Endothelial cell of umbilical vein (primary cell): ENCODE data around the gene LMTK3. TPM values are rescaled to one million over a fixed set of nuclear protein-coding genes. Genes with fewer than 3 reads are reported as not detected.

Source experiments
- BruUV-seq: library from RNA; stranded (reverse); fragments of 400-500 nt; replicated peaks from 2 replicates; lab custom pipeline; 2021; lab: Mats Ljungman, UMichigan
- CTCF ChIA-PET: fragments of 300-600, 350-600 bp; sonication (Branson Sonifier 250); formaldehyde crosslinking; loops from one replicate; lab custom pipeline; 2021; ENCODE audit warnings: antibody characterized with exemption, inconsistent platforms; lab: Charles Lee
- POLR2A ChIA-PET: fragments of 300-600, 350-600 bp; sonication (Branson Sonifier 250); formaldehyde crosslinking; loops from one replicate; lab custom pipeline; 2021; ENCODE audit warnings: antibody characterized with exemption, inconsistent platforms; lab: Charles Lee
- DNase-seq: peaks from one replicate; pipeline ENCODE4 v3.0.0-alpha.2; 2011; ENCODE audit warnings: low read depth, low spot score
- FAIRE-seq: peaks from 2 replicates; lab custom pipeline; 2011; peaks lifted over from hg19 to GRCh38; lab: Jason Lieb, UNC
- H2AFZ ChIP-seq: 2 replicates; pipeline ENCODE4 v1.6.0; 2012; ENCODE audit warnings: low read depth, low read length, control low read depth, inconsistent platforms
- H3K27ac ChIP-seq: 2 replicates; pipeline ENCODE4 v1.5.1; 2011; ENCODE audit warnings: low read depth, mild to moderate bottlenecking, control low read depth, low read length, moderate library complexity; ENCODE audit not compliant: insufficient read depth
- H3K27me3 ChIP-seq, 2 experiments: 2 replicates each; pipeline versions ENCODE4 v1.6.0 to v1.6.1; 2011; ENCODE audit warnings: low read length in 2 of 2, mixed read lengths in 1 of 2; ENCODE audit not compliant: control insufficient read depth in 2 of 2, insufficient read depth in 2 of 2
- H3K36me3 ChIP-seq, 2 experiments: 2 replicates in 1 of 2; 3 replicates in 1 of 2; pipeline ENCODE4 v1.5.1; 2011; ENCODE audit warnings: low read length in 2 of 2, mild to moderate bottlenecking in 1 of 2, moderate library complexity in 1 of 2; ENCODE audit not compliant: control insufficient read depth in 2 of 2, insufficient read depth in 2 of 2; ENCODE audit errors: extremely low read depth in 1 of 2
- H3K4me1 ChIP-seq: 3 replicates; pipeline ENCODE4 v1.5.1; 2011; ENCODE audit warnings: mild to moderate bottlenecking, low read length; ENCODE audit not compliant: control insufficient read depth, insufficient read depth; ENCODE audit errors: extremely low read depth
- H3K4me2 ChIP-seq: 2 replicates; pipeline ENCODE4 v1.6.1; 2011; ENCODE audit warnings: low read length, control low read depth, mixed read lengths; ENCODE audit not compliant: insufficient read depth
- H3K4me3 ChIP-seq, 3 experiments: fragments of 200-600 bp in 1 of 3; sonication (generic), shearing (Covaris generic) in 1 of 3; replicated peaks in 1 of 3; 2 replicates each; pipeline ENCODE4 v1.5.1; 2011 to 2016; ENCODE audit warnings: control low read depth in 3 of 3, low read length in 3 of 3, mild to moderate bottlenecking in 2 of 3, inconsistent platforms in 1 of 3, low read depth in 1 of 3, moderate library complexity in 1 of 3; ENCODE audit not compliant: insufficient read depth in 1 of 3
- H3K79me2 ChIP-seq: 2 replicates; pipeline ENCODE4 v1.6.0; 2012; ENCODE audit warnings: low read length, inconsistent platforms; ENCODE audit not compliant: control insufficient read depth, insufficient read depth
- H3K9ac ChIP-seq: replicated peaks from 2 replicates; pipeline ENCODE3; 2011; ENCODE audit warnings: low read length, control low read depth; ENCODE audit not compliant: insufficient read depth; ENCODE audit errors: extremely low read depth
- H3K9me1 ChIP-seq: replicated peaks from 3 replicates; pipeline ENCODE4 v1.6.0; 2011; ENCODE audit warnings: mild to moderate bottlenecking, low read length; ENCODE audit not compliant: control insufficient read depth, insufficient read depth; ENCODE audit errors: extremely low read depth
- H3K9me3 ChIP-seq: replicated peaks from 2 replicates; pipeline ENCODE4 v1.5.1; 2012; ENCODE audit warnings: low read length, inconsistent platforms; ENCODE audit not compliant: control insufficient read depth, insufficient read depth
- H4K20me1 ChIP-seq: replicated peaks from 2 replicates; pipeline ENCODE3; 2011; ENCODE audit warnings: mild to moderate bottlenecking, low read length; ENCODE audit not compliant: control insufficient read depth, insufficient read depth; ENCODE audit errors: extremely low read depth
- EZH2 ChIP-seq: IDR thresholded peaks from 2 replicates; pipeline ENCODE4 v1.6.1; 2012; ENCODE audit warnings: borderline replicate concordance, low read depth, mild to moderate bottlenecking, moderate library complexity, low read length, inconsistent platforms; ENCODE audit not compliant: severe bottlenecking
- FOS ChIP-seq: IDR thresholded peaks from 2 replicates; pipeline ENCODE4 v1.6.1; 2011; ENCODE audit warnings: mild to moderate bottlenecking, low read length, moderate library complexity, borderline replicate concordance; ENCODE audit not compliant: insufficient read depth
- GATA2 ChIP-seq: IDR thresholded peaks from 2 replicates; pipeline ENCODE4 v1.7.0; 2011; ENCODE audit warnings: low read depth, mild to moderate bottlenecking, moderate library complexity, mixed read lengths, low read length; ENCODE audit not compliant: insufficient read length, insufficient read depth
- JUN ChIP-seq: IDR thresholded peaks from 2 replicates; pipeline ENCODE4 v1.6.1; 2011; ENCODE audit warnings: borderline replicate concordance, low read depth; ENCODE audit not compliant: insufficient read length, insufficient read depth
- MYC ChIP-seq: IDR thresholded peaks from one replicate; pipeline ENCODE4 v1.6.1; 2011; ENCODE audit warnings: mild to moderate bottlenecking, low read depth, low read length
- POLR2A ChIP-seq: IDR thresholded peaks from 2 replicates; pipeline ENCODE4 v1.6.1; 2012; ENCODE audit warnings: low read depth, mild to moderate bottlenecking, control low read depth, low read length
- POLR2AphosphoS5 ChIP-seq: IDR thresholded peaks from 2 replicates; pipeline ENCODE4 v1.6.1; 2012; ENCODE audit warnings: low read depth, mild to moderate bottlenecking, control low read depth, low read length, moderate library complexity; ENCODE audit not compliant: insufficient read depth
- dilution Hi-C: fragments of 300-500 bp; cut with MboI; formaldehyde crosslinking; loops from one replicate; pipeline ENCODE4 v1.15.0; 2019; ENCODE audit warnings: low sequenced_read_pairs; ENCODE audit not compliant: extremely low pct_ligation_motif_present
- intact Hi-C: fragments of 100-400 bp; cut with micrococcal nuclease; formaldehyde crosslinking; loops from one replicate; pipeline ENCODE4 v1.10.0; 2022
- polyA plus RNA-seq, 4 experiments: library from polyadenylated mRNA; depleted of rRNA in 3 of 4; stranded (reverse) in 3 of 4; unstranded in 1 of 4; fragments of >200 nt; gene quantifications; 2 replicates each; pipeline versions ENCODE4 v1.2.1 to v1.2.3, GENCODE V29; 2011 to 2012; ENCODE audit warnings: missing spikeins in 1 of 4
- total RNA-seq: library from RNA; stranded (reverse); gene quantifications from 2 replicates; pipeline ENCODE4 v1.2.3, GENCODE V29; 2021
- TF ChIP-seq, protein P1 (sequence below), 2 donors: IDR thresholded peaks; 1 replicate in 1 of 2; 2 replicates in 1 of 2; pipeline ENCODE4 v1.5.1; 2011; ENCODE audit warnings: low read length in 2 of 2, mild to moderate bottlenecking in 2 of 2, moderate library complexity in 2 of 2, control low read depth in 1 of 2, inconsistent platforms in 1 of 2, low read depth in 1 of 2; ENCODE audit not compliant: insufficient read depth in 1 of 2; ENCODE audit errors: extremely low read depth in 1 of 2
- TF ChIP-seq, protein P2 (sequence below): IDR thresholded peaks from 2 replicates; pipeline ENCODE4 v1.6.1; 2011; ENCODE audit not compliant: insufficient read depth, insufficient read length

LMTK3 gene
- total and polyA plus RNA-seq, 2 donors (not counting 3 experiments of a cell fraction or from before 2014, with no cell fraction given): 0.11 to 0.14 TPM

- Histone ChIP-seq H2AFZ (no peak overlapping the region), H3K79me2 (peaks cover 16% of the 10 kb centered on the region), H3K9me3 (no peaks in the 10 kb centered on the region), H3K27me3 (peaks cover 0 to 6% of the 10 kb centered on the region in 2 experiments), H3K9me1 (no peaks in the 10 kb centered on the region), H3K27ac (no peak overlapping the region), H3K4me2 (no peak overlapping the region), H4K20me1 (no peaks in the 10 kb centered on the region), H3K9ac (no peak overlapping the region), H3K4me1 (peaks cover 17% of the 10 kb centered on the region), H3K4me3 (no peak overlapping the region), H3K36me3 (peaks cover 3 to 34% of the 10 kb centered on the region in 2 experiments)
- POLR2A ChIA-PET: no interaction called here
- no TSS peak for BruUV-seq
- dilution Hi-C loops: no loop called here
- intact Hi-C loops: loop anchor here (5.0 kb wide), 1 partner anchor 181 kb away; no protein-coding TSS in a partner anchor
- TF ChIP-seq POLR2AphosphoS5 (no peak), FOS (no peak), MYC (no peak), POLR2A (no peak), JUN (no peak), EZH2 (no peak), GATA2 (no peak)
- TF ChIP-seq, protein P1, sequence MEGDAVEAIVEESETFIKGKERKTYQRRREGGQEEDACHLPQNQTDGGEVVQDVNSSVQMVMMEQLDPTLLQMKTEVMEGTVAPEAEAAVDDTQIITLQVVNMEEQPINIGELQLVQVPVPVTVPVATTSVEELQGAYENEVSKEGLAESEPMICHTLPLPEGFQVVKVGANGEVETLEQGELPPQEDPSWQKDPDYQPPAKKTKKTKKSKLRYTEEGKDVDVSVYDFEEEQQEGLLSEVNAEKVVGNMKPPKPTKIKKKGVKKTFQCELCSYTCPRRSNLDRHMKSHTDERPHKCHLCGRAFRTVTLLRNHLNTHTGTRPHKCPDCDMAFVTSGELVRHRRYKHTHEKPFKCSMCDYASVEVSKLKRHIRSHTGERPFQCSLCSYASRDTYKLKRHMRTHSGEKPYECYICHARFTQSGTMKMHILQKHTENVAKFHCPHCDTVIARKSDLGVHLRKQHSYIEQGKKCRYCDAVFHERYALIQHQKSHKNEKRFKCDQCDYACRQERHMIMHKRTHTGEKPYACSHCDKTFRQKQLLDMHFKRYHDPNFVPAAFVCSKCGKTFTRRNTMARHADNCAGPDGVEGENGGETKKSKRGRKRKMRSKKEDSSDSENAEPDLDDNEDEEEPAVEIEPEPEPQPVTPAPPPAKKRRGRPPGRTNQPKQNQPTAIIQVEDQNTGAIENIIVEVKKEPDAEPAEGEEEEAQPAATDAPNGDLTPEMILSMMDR (IDR thresholded peaks at IDR 0.05; ENCODE audit: extremely low read depth in 1 of 2, insufficient read depth in 1 of 2, low read depth in 1 of 2, low read length in 2 of 2): no peak
- TF ChIP-seq, protein P2, sequence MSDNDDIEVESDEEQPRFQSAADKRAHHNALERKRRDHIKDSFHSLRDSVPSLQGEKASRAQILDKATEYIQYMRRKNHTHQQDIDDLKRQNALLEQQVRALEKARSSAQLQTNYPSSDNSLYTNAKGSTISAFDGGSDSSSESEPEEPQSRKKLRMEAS: no peak
- CTCF ChIA-PET: no interaction called here
- no peak for FAIRE-seq
- no peak for DNase-seq
Observed at GRCh38 chr19:48448563-48448962, 63.1 kb downstream of the LMTK3 start.
